ENCODE results near the gene SMAD3. TPM values are rescaled to one million over a fixed set of nuclear protein-coding genes. Genes with fewer than 3 reads are reported as not detected.
"Not testable (repeated sequence)": the region's sequence is repeated elsewhere in the genome, so short reads cannot be mapped to it uniquely, and the experiment has no call there.

SMAD3 gene
- total RNA-seq, 2 experiments from 2014 or later, result 145 to 148 TPM

DNA sequence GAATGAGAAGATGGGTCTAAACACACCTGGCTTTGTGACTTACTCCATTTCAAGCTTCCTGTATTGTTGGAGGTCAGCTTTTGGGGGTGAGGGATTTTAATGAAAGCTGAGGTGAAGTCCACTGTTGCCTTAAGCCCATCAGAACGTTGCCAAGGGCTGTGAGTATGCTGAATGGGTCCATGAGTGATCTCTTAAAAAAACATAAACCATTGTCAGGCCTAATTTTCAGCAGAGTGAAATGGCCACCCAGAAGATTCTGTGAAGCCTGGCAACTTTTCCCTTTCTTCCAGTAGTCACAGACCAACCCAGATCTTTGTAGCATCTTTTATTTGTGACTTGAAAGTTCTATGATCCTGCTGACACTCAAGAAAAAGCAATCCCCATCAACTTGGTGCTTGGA lies 87.0 kb downstream of the SMAD3 start:
- peaks cover 6% of the 10 kb centered on the region for H3K9me3 Mint-ChIP-seq
- ChIA-PET CTCF (no interaction called here), POLR2A (interaction anchor here (1.0 kb wide), 1 partner anchor 50 kb away, joined by 4 read pairs; no protein-coding TSS in a partner anchor)
- H3K4me1 Mint-ChIP-seq, result peaks cover 69% of the 10 kb centered on the region
- DNase-seq, result no peak
- H3K27me3 Mint-ChIP-seq, result no peaks in the 10 kb centered on the region
- H3K36me3 Mint-ChIP-seq (ENCODE audit: low read depth), result peaks cover 47% of the 10 kb centered on the region
- H3K4me3 Mint-ChIP-seq, result no peak overlapping the region
- H3K27ac Mint-ChIP-seq, result no peak overlapping the region

DNA sequence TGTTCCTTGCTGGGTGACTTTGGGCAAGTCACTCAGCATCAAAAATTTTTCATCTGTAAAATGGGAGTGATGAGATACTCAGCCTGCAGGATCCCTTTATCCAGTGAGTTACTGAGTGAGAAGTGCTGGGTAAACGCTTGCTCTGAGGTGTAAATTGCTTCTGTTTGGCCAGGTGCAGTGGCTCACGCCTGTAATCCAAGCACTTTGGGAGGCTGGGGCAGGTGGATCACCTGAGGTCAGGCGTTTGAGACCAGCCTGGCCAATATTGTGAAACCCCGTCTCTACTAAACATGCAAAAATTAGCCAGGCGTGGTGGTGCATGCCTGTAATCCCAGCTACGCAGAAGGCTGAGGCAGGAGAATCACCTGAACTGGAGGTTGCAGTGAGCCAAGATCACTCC lies 87.6 kb downstream of the SMAD3 start:
- POLR2A ChIA-PET, result interaction anchor here (1.0 kb wide), 1 partner anchor 51 kb away, joined by 4 read pairs; no protein-coding TSS in a partner anchor
- peaks cover 48% of the 10 kb centered on the region for H3K36me3 Mint-ChIP-seq (ENCODE audit: low read depth)
- CTCF ChIA-PET, H3K27me3 Mint-ChIP-seq, DNase-seq, H3K4me3 Mint-ChIP-seq, H3K9me3 Mint-ChIP-seq, H3K27ac Mint-ChIP-seq: not testable (repeated sequence)
- H3K4me1 Mint-ChIP-seq, result peaks cover 69% of the 10 kb centered on the region

DNA sequence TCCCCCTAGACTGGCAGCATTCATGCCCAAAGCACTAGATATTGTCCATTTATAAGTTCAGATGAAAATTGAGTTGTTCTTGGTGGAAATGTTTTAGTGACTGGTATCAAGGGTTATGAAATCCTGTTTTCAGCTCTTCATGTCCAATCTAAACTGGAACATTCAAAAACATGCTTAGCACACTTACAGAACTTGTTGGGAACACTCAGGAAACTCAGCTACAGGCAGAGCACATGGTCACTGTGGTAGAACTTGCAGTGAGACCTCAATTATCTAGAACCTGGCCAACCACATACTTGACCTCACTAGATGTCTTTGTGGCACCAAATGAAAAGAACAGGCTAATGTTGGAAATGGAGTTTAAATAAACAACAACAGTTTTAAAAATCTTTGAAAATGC lies 88.8 kb downstream of the SMAD3 start:
- ChIA-PET POLR2A (no interaction called here), CTCF (no interaction called here)
- Mint-ChIP-seq H3K27ac (no peak overlapping the region), H3K4me3 (no peak overlapping the region), H3K9me3 (peaks cover 6% of the 10 kb centered on the region), H3K4me1 (peaks cover 60% of the 10 kb centered on the region), H3K27me3 (no peaks in the 10 kb centered on the region), H3K36me3 (ENCODE audit: low read depth) (peaks cover 54% of the 10 kb centered on the region)
- no peak for DNase-seq

DNA sequence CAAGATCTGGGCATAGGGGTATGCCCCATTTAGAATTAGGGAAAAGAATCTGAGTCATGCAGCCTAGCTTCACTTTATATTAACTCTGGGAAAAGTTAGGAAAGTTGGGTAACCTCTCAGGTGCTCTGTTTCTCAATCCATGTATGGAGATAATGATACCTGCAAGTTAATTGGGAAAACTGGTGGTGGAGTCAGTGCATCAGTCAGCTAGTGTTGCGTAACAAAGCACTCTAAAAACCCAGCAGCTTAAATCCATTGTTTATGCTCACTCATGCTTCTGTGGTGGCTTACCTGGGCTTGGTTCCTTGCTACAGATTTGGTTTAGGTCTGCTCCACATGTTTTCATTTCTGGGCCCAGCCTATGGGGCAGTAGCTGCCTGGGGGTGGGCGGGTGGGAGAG lies 91.0 kb downstream of the SMAD3 start:
- no peaks in the 10 kb centered on the region for H3K27me3 Mint-ChIP-seq
- H3K9me3 Mint-ChIP-seq, result peaks cover 6% of the 10 kb centered on the region
- H3K4me1 Mint-ChIP-seq, result peaks cover 53% of the 10 kb centered on the region
- ChIA-PET CTCF (no interaction called here), POLR2A (interaction anchor here (0.9 kb wide), 1 partner anchor 56 kb away, joined by 3 read pairs; no protein-coding TSS in a partner anchor)
- peaks cover 54% of the 10 kb centered on the region for H3K36me3 Mint-ChIP-seq (ENCODE audit: low read depth)
- H3K4me3 Mint-ChIP-seq, result no peak overlapping the region
- H3K27ac Mint-ChIP-seq, result no peak overlapping the region
- DNase-seq, result no peak

DNA sequence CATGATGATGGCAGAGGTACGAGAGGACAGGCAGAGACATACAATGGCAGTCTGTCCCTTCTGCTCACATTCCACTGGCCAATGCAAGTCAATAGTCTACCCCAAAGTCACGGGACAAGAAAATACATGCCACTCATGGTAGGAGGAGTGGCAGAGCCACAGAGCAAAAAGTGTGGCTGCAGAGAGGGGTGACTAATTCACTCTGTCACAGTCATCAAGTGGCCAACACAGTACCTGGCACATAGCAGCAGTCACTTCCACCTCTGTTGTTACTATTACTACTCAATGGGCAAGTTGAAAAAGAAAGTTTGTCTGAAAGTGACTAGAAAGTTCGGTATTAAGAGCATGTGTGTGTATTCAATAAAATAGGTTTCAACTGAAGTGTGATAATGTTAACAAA lies 91.4 kb downstream of the SMAD3 start:
- no peak overlapping the region for H3K27ac Mint-ChIP-seq

DNA sequence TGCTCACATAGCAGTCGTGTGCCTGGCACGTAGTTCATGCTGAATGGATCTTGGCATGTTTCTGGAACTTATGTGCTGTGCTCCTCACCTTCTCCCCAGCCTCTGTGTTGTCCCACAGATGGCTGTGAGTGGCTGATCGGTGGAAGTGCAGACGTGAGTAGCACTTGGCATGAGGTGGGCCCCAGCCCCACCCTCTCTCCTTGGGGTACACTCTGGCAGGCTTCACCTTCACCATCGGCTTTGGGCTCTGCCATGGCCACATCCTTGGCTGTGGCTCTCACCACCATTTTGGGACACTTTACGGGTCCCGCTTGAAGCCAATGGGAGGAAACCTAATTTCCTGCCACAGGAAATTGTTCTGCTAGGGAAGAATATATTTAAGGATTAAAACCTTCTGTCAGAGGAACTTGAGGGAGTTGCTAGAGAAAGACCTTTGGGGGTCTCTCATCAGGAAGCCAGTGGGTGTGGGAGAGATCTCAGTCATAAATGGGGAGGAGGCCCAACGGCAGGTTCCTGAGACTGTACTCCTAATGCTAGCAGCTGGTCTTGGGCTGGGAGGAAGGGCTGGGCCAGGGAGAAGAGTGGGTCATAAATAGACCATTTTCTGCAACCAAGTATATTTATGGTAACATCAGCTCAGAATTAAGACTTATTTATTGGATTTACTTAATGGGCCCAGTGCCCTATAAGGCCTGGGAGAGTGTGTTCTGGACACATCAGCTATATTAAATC lies 92.3 kb downstream of the SMAD3 start:
- ChIA-PET POLR2A (no interaction called here), CTCF (no interaction called here)
- H3K27me3 Mint-ChIP-seq, result no peaks in the 10 kb centered on the region
- peaks cover 56% of the 10 kb centered on the region for H3K36me3 Mint-ChIP-seq (ENCODE audit: low read depth)
- DNase-seq, result no peak
- no peak overlapping the region for H3K27ac Mint-ChIP-seq
- peaks cover 6% of the 10 kb centered on the region for H3K9me3 Mint-ChIP-seq
- H3K4me1 Mint-ChIP-seq, result peaks cover 54% of the 10 kb centered on the region
- no peak overlapping the region for H3K4me3 Mint-ChIP-seq

More for the DNA sequence above, 91.4 kb downstream of the SMAD3 start:
- Mint-ChIP-seq H3K9me3 (peaks cover 6% of the 10 kb centered on the region), H3K27me3 (no peaks in the 10 kb centered on the region), H3K36me3 (ENCODE audit: low read depth) (peaks cover 55% of the 10 kb centered on the region), H3K4me1 (peaks cover 54% of the 10 kb centered on the region), H3K4me3 (no peak overlapping the region)
- ChIA-PET POLR2A (interaction anchor here (0.9 kb wide), 1 partner anchor 56 kb away, joined by 3 read pairs; no protein-coding TSS in a partner anchor), CTCF (no interaction called here)
- no peak for DNase-seq

DNA sequence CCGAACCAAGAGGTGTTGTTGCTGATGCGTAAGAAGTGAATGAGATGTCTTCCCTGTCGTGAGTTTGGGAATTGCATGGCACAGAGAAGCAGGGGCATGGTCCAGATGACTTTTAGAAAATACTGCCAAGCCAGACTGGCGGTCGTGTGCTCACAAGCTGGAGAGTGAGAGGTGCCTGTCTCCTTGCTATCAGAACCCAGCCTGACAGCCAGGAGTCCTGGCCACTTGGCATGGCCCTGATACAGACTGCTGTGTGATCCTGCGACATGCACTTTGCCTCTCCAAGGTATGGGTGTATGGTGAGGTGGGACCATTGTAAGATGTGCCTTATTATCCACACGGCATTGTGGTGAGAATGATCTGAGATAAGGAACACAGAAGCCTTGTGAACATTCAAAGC lies 93.0 kb downstream of the SMAD3 start:
- H3K27ac Mint-ChIP-seq, result no peak overlapping the region
- no peak overlapping the region for H3K4me3 Mint-ChIP-seq
- peaks cover 51% of the 10 kb centered on the region for H3K4me1 Mint-ChIP-seq
- H3K9me3 Mint-ChIP-seq, result peaks cover 6% of the 10 kb centered on the region
- CTCF ChIA-PET, result no interaction called here
- POLR2A ChIA-PET, result no interaction called here
- H3K27me3 Mint-ChIP-seq, result no peaks in the 10 kb centered on the region
- H3K36me3 Mint-ChIP-seq (ENCODE audit: low read depth), result peaks cover 55% of the 10 kb centered on the region
- no peak for DNase-seq

DNA sequence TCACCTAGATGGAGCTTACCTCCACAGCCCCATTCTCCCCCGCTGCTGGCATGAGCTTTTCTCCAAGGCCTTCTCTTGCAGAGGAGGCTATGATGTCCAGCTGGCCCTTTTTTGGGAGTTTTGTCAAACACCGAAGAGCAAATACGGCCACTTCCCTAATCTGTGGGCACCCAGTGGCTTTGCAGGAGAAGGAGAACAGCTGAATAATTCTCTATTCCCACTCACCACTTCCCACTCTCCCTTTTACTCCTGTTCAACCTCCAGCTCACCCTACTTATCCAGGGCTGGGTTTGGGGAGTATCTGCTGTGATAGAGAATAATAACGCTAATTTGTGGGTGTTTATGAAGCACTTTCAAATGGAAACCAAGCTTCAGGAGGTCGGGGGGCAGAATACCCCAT lies 96.0 kb downstream of the SMAD3 start:
- Mint-ChIP-seq H3K27me3 (no peaks in the 10 kb centered on the region), H3K4me1 (peaks cover 39% of the 10 kb centered on the region), H3K9me3 (no peaks in the 10 kb centered on the region), H3K4me3 (no peak overlapping the region), H3K27ac (no peak overlapping the region), H3K36me3 (ENCODE audit: low read depth) (peaks cover 51% of the 10 kb centered on the region)
- ChIA-PET POLR2A (interaction anchor here (0.9 to 1.6 kb wide), 4 partner anchors 13 to 130 kb away, joined by 3 to 4 read pairs (median 3); no protein-coding TSS in a partner anchor), CTCF (no interaction called here)
- no peak for DNase-seq

DNA sequence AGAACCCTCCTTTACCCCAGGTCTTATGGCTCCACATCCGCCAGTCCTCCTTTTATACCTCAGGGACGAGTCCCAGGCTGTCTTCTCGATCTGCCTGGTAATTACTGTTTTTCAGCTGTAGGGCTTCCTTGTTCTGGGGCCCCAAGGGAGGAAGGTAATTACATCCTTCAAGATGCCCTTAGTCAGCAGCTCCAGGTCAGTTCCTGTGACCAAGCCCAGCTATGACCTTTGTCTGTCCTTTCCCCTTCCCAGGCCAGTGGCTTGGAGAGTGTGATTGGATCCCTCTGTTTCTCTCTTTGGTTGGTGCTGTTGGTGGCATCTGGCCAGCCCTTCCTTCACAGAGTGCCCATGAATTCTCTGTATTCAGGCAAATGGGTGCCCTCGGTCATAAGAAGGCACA lies 96.5 kb downstream of the SMAD3 start:
- H3K27me3 Mint-ChIP-seq, result no peaks in the 10 kb centered on the region
- no peak overlapping the region for H3K4me3 Mint-ChIP-seq
- peaks cover 36% of the 10 kb centered on the region for H3K4me1 Mint-ChIP-seq
- no peaks in the 10 kb centered on the region for H3K9me3 Mint-ChIP-seq
- ChIA-PET CTCF (no interaction called here), POLR2A (interaction anchor here (0.9 to 1.6 kb wide), 4 partner anchors 14 to 131 kb away, joined by 3 to 4 read pairs (median 3); no protein-coding TSS in a partner anchor)
- DNase-seq, result no peak
- H3K36me3 Mint-ChIP-seq (ENCODE audit: low read depth), result peaks cover 53% of the 10 kb centered on the region
- H3K27ac Mint-ChIP-seq, result no peak overlapping the region

DNA sequence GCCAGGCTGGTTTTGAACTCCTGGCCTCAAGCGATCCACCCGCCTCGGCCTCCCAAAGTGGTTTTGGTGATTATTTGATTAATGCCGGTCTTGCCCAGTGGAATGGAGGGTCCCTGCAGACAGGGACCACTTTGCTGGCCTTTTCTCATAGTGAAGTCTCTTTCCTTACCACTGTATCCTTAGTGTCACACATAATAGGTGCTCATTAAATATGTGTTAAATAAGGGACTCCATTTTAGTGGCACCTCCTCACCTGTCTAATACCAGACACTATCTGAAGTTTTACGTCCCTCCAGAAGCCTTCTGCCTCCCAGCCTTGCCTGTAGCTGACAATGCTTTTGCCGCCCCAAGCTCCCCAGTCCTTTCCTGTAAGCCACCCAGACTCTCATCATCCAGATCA lies 97.8 kb downstream of the SMAD3 start:
- H3K27me3 Mint-ChIP-seq, result no peaks in the 10 kb centered on the region
- H3K9me3 Mint-ChIP-seq, result no peaks in the 10 kb centered on the region
- peaks cover 55% of the 10 kb centered on the region for H3K36me3 Mint-ChIP-seq (ENCODE audit: low read depth)
- no peak overlapping the region for H3K4me3 Mint-ChIP-seq
- ChIA-PET CTCF (no interaction called here), POLR2A (no interaction called here)
- H3K27ac Mint-ChIP-seq, result no peak overlapping the region
- DNase-seq, result no peak
- H3K4me1 Mint-ChIP-seq, result peaks cover 23% of the 10 kb centered on the region

DNA sequence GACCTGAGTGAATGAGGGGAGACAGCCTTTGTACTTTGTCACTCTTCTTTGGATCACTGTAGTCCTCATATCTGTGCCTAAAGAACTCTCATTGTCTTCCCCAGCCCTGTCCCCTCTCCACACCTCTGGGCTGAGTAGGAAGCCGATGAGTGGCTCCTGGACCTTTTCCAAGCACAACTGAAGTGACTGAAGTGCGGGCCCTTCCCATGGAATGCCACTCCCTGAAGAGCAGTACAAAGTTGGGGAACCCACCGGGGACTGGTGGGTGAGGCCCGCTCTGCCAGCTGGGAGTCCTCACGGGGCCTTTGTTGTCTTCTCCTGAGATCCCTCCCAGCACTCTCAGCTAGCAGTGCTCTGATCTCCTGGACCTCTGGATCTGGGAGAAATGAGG lies 99.0 kb downstream of the SMAD3 start:
- no peak for DNase-seq
- Mint-ChIP-seq H3K27me3 (no peaks in the 10 kb centered on the region), H3K36me3 (ENCODE audit: low read depth) (peaks cover 58% of the 10 kb centered on the region), H3K9me3 (no peaks in the 10 kb centered on the region), H3K27ac (no peak overlapping the region), H3K4me3 (no peak overlapping the region), H3K4me1 (peaks cover 25% of the 10 kb centered on the region)
- ChIA-PET CTCF (no interaction called here), POLR2A (no interaction called here)

DNA sequence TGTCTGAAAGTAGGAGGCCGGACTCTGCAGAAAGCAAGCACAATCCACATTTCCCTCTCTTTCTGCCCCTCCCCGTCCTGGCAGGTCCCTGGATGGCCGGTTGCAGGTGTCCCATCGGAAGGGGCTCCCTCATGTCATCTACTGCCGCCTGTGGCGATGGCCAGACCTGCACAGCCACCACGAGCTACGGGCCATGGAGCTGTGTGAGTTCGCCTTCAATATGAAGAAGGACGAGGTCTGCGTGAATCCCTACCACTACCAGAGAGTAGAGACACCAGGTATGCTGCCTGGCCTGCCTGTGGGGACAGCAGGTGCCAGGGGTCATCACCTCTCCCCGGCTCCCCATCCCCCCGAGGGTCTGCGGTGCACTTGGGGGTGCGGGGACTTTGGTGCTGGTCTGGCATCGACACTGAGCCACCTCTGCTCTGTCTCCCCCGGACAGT lies 99.4 kb downstream of the SMAD3 start:
- Mint-ChIP-seq H3K9me3 (no peaks in the 10 kb centered on the region), H3K27me3 (no peaks in the 10 kb centered on the region), H3K4me1 (peaks cover 25% of the 10 kb centered on the region), H3K27ac (no peak overlapping the region), H3K4me3 (no peak overlapping the region), H3K36me3 (ENCODE audit: low read depth) (peaks cover 61% of the 10 kb centered on the region)
- CTCF ChIA-PET, result no interaction called here
- no peak for DNase-seq
- POLR2A ChIA-PET, result no interaction called here

DNA sequence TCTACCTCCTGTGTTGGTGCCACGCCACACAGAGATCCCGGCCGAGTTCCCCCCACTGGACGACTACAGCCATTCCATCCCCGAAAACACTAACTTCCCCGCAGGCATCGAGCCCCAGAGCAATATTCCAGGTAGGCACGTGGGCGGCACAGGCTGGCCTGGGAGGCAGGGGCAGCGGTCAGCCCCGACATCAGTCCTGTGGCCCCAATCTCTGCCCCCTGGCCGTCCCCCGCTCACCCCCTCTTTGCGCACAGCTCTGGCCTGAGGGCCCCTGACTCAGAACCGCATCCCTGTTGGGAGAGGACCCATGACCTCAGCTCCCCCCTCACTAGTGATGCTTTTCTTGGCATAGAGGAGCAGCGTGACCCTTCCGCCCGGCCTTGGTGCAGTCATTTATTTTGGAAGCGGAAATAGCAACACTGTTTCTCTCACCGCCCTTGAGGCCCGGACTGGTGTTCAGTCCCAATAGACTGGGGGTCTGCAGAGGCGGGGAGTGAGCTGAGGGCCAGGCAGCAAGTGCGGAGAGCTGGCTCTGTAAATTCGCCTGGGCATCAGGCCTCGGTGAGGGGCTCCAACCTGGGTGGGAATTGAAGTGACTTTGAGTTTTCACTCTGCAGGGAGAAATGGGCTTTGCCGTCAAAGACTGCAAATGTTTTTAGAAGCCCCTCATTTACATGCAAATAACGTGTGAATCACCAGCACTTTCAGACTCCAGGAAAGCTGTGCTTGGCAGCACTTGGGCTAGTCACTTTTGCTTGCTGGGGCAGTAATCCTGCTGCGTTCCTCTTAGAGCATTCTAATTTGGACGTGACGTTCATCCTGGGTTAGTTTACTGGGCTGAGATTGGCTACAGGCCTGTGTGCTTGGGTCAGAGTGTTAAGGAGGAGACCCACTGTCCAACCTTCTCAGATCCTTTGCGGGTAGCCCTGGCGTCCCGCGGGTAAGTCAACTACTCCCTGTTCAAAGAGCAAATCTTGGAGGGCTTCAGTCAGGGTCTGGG lies 100.2 kb downstream of the SMAD3 start:
- POLR2A ChIA-PET, result no interaction called here
- Mint-ChIP-seq H3K27ac (no peak overlapping the region), H3K4me1 (peaks cover 25% of the 10 kb centered on the region), H3K27me3 (no peaks in the 10 kb centered on the region), H3K4me3 (no peak overlapping the region), H3K9me3 (no peaks in the 10 kb centered on the region), H3K36me3 (ENCODE audit: low read depth) (peaks cover 65% of the 10 kb centered on the region)
- DNase-seq, result no peak
- CTCF ChIA-PET, result interaction anchor here (0.6 kb wide), 1 partner anchor 91 kb away, joined by 3 read pairs; no protein-coding TSS in a partner anchor
